Lower leg skin (tissue), 3 donors: ENCODE results near the gene PTPRN2.

Experiments
- POLR2A ChIP-seq, 2 donors: fragments of 450-650 bp; IDR thresholded peaks; one replicate each; pipeline ENCODE4 v1.6.1; 2016 to 2017; ENCODE audit warnings: antibody characterized with exemption in 2 of 2, mild to moderate bottlenecking in 1 of 2, moderate library complexity in 1 of 2
- TF ChIP-seq, protein P1 (sequence below), 3 donors: fragments of 450-650 bp; IDR thresholded peaks; one replicate each; pipeline ENCODE4 v1.5.1; 2016; ENCODE audit warnings: antibody characterized with exemption in 3 of 3, mild to moderate bottlenecking in 3 of 3, moderate library complexity in 2 of 3

DNA sequence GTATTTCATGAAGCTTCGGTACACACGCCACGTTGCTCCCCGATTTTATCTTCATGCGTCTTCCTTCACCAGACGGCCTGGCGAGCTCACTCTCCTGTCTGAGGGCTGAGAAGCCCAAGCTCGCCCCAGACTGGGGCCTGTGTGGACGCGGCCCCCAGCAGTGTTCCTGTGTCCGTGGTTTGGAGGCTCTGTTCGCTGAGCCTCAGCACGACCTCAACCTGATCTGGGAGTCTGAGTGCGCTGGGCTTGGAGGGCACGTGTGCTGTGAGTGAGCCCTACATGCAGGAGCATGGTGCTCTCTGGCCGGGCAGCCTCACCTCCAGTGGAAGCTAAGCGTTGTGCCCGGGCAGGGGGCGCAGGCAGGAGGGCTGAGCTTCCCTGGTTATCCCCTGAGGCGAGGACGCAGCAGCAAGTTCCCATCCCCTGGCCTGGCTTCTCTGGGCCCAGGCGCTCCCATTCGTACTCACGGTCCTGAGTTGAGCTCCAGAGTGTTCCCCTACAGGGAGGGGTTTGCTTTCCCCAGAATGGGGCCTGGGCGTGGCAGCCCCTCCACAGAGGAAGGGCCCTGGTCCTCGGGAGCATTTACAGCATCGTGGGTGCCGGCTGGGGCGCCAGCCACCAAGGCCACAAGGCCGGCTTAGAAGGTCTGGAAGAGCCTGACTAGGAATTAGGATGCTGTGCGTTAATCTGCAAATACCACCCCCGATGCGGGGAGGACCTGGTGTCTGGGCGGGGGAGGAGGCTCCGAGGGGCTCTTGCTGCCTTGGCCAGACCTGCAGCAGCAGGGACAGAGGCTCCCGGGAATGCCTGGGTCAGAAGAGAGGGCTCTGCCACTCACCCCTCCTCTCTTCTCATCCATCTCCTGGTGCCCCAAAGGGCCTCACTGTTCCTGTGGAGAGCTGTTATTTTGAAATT, 850.2 kb downstream of the PTPRN2 start:
- no peak for TF ChIP-seq POLR2A (IDR thresholded peaks at IDR 0.05)
- TF ChIP-seq, protein P1, sequence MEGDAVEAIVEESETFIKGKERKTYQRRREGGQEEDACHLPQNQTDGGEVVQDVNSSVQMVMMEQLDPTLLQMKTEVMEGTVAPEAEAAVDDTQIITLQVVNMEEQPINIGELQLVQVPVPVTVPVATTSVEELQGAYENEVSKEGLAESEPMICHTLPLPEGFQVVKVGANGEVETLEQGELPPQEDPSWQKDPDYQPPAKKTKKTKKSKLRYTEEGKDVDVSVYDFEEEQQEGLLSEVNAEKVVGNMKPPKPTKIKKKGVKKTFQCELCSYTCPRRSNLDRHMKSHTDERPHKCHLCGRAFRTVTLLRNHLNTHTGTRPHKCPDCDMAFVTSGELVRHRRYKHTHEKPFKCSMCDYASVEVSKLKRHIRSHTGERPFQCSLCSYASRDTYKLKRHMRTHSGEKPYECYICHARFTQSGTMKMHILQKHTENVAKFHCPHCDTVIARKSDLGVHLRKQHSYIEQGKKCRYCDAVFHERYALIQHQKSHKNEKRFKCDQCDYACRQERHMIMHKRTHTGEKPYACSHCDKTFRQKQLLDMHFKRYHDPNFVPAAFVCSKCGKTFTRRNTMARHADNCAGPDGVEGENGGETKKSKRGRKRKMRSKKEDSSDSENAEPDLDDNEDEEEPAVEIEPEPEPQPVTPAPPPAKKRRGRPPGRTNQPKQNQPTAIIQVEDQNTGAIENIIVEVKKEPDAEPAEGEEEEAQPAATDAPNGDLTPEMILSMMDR (IDR thresholded peaks at IDR 0.05), result no peak
